ENCODE results near the gene SUCLA2. TPM values are rescaled to one million over a fixed set of nuclear protein-coding genes. Genes with fewer than 3 reads are reported as not detected.

Gene SUCLA2
- total RNA-seq, 1 experiment from 2014 or later, result 39.1 TPM

- CTCF ChIA-PET, result interaction anchor here (0.9 to 2.9 kb wide), 5 partner anchors 9 to 544 kb away, joined by 3 to 12 read pairs (median 4); partner anchors contain the start of gene RCBTB2
- H3K9me3 ChIP-seq (ENCODE audit: control insufficient read depth in 1 of 2, insufficient read depth in 1 of 2, low read depth in 1 of 2, low read length in 2 of 2), result no peaks in the 10 kb centered on the region
- RAD21 ChIA-PET (ENCODE audit: low non-redundant PET in 1 of 2, low total read pairs in 2 of 2, uncharacterized antibody in 2 of 2, unreplicated experiment in 2 of 2), result no interaction called here
- no peak for DNase-seq (ENCODE audit: low read depth, low spot score)
- TF ChIP-seq EZH2 (IDR thresholded peaks at IDR 0.05) (no peak), JUND (IDR thresholded peaks at IDR 0.05) (no peak), CEBPB (IDR thresholded peaks at IDR 0.05; ENCODE audit: low read depth) (no peak), YY1 (IDR thresholded peaks at IDR 0.05; ENCODE audit: extremely low read depth, insufficient replicate concordance, low read depth, low read length) (no peak), CBX3 (IDR thresholded peaks at IDR 0.05; ENCODE audit: low read depth) (no peak), EZH2phosphoT487 (IDR thresholded peaks at IDR 0.05; ENCODE audit: borderline replicate concordance) (no peak), ZNF274 (IDR thresholded peaks at IDR 0.05; ENCODE audit: low read depth, low read length) (no peak), RAD21 (IDR thresholded peaks at IDR 0.05; ENCODE audit: low read depth) (no peak), TCF7L2 (IDR thresholded peaks at IDR 0.05; ENCODE audit: borderline replicate concordance, extremely low read depth, insufficient read depth, insufficient read length) (no peak), REST (IDR thresholded peaks at IDR 0.05; ENCODE audit: low read depth) (no peak), EGR1 (IDR thresholded peaks at IDR 0.05; ENCODE audit: low read depth) (no peak)
- TF ChIP-seq, protein P1, sequence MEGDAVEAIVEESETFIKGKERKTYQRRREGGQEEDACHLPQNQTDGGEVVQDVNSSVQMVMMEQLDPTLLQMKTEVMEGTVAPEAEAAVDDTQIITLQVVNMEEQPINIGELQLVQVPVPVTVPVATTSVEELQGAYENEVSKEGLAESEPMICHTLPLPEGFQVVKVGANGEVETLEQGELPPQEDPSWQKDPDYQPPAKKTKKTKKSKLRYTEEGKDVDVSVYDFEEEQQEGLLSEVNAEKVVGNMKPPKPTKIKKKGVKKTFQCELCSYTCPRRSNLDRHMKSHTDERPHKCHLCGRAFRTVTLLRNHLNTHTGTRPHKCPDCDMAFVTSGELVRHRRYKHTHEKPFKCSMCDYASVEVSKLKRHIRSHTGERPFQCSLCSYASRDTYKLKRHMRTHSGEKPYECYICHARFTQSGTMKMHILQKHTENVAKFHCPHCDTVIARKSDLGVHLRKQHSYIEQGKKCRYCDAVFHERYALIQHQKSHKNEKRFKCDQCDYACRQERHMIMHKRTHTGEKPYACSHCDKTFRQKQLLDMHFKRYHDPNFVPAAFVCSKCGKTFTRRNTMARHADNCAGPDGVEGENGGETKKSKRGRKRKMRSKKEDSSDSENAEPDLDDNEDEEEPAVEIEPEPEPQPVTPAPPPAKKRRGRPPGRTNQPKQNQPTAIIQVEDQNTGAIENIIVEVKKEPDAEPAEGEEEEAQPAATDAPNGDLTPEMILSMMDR (IDR thresholded peaks at IDR 0.05 in 2 of 3, conservative IDR thresholded peaks at IDR 0.05 in 1 of 3; ENCODE audit: borderline replicate concordance in 1 of 3, insufficient read depth in 1 of 3, low read depth in 2 of 3, low read length in 2 of 3), result no peak
- peak overlapping the region; percentile 69 to 71 for H3K4me3 ChIP-seq (replicated peaks in 1 of 2; ENCODE audit: low read depth in 1 of 2, low read length in 2 of 2)
- H3K27me3 ChIP-seq (ENCODE audit: insufficient read depth, low read length), result no peaks in the 10 kb centered on the region
- no peaks in the 10 kb centered on the region for H3K9me2 ChIP-seq (ENCODE audit: insufficient read depth)
- H3K27ac ChIP-seq (ENCODE audit: low read depth, low read length), result peak overlapping the region; percentile 93; the same call in 1 of the 2 replicates
- peaks cover 34% of the 10 kb centered on the region for H3K79me2 ChIP-seq (ENCODE audit: insufficient read depth, low read length)
- no peak for ATAC-seq
- peaks cover 15 to 28% of the 10 kb centered on the region in 2 experiments for H3K4me1 ChIP-seq (ENCODE audit: control insufficient read depth in 1 of 2, insufficient read depth in 2 of 2, low read length in 2 of 2)
- H4K20me1 ChIP-seq (ENCODE audit: insufficient read depth), result no peaks in the 10 kb centered on the region
- peak overlapping the region; percentile 95 for H3K4me2 ChIP-seq (ENCODE audit: low read length)
- peak overlapping the region; percentile 71 for H3K9ac ChIP-seq (ENCODE audit: low read length)
- BruUV-seq (replicated peaks), result TSS peak; percentile 44
- POLR2A ChIA-PET, result interaction anchor here (0.8 to 2.7 kb wide), 2 partner anchors 9 to 20 kb away, joined by 3 to 10 read pairs; no protein-coding TSS in a partner anchor
- intact Hi-C loops (cut with micrococcal nuclease), result loop anchor here (5.0 kb wide), 1 partner anchor 729 kb away; no protein-coding TSS in a partner anchor
- no peak overlapping the region for H2AFZ ChIP-seq (ENCODE audit: low read depth, low read length, poor library complexity, severe bottlenecking)
- peaks cover 10 to 19% of the 10 kb centered on the region in 2 experiments; a peak in 3 of 4 replicates for H3K36me3 ChIP-seq (ENCODE audit: control insufficient read depth in 1 of 2, insufficient read depth in 2 of 2, low read length in 2 of 2)
These were observed 37.7 kb upstream of the SUCLA2 start for GRCh38 chr13:48038761-48039160.
